ENCODE measurements around the gene WDR45.
A peak's percentile ranks its signal among the peaks of the same experiment; 100 is the strongest.

The WDR45 gene

GRCh38 chrX:49073601-49074575 lies 5.8 kb downstream of the WDR45 start, which contains the start of gene PRAF2:
Gene PRAF2 (minus strand): TSS chrX:49074002. CDS start chrX:49073987, 15 bp downstream.
- peak; percentile 86 for DNase-seq

DNA sequence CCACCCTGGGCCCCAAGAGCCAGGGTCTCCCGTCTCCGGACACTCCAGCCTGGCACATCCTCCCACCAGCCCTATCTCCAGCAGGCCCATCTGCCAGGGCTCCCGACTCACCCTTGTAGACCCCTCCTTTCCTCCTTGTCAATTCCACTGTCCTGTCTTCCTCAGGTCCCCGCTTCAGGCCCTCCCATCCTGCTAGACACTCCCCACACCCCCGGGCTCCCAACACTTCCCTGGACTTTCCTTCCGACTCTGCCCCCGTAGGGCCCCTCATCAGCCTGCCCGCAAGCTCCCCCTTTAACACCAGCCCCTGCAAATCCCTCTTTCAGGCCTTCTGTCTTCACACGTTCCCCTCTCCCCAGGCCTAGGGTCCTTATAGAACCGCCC lies 7.0 kb downstream of the WDR45 start:
- DNase-seq = no peak

GRCh38 chrX:49071877-49072711 lies 7.6 kb downstream of the WDR45 start:
- DNase-seq = no peak

DNA sequence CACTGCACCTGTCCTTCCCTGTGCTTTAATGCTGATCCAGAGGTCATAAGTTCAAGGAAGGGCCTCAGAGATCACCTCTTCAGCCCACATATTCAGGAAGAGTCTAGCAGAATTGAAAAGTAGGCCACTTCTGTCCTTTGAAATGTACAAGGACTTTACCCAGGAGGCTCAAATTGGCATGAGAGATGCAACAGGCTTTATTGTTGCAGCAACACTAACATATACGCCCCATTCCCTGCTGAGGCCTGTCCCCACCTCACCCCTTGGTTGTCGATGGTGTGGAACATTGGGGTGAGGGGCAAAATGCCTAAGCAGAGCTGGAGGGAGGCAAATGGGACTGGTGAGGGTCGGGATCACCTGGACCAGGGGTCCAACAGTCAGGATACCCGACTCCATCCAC lies 8.7 kb downstream of the WDR45 start:
- DNase-seq = no peak

- DNase-seq = no peak
Measured at GRCh38 chrX:49069038-49069437, 10.6 kb downstream of the WDR45 start.

DNA sequence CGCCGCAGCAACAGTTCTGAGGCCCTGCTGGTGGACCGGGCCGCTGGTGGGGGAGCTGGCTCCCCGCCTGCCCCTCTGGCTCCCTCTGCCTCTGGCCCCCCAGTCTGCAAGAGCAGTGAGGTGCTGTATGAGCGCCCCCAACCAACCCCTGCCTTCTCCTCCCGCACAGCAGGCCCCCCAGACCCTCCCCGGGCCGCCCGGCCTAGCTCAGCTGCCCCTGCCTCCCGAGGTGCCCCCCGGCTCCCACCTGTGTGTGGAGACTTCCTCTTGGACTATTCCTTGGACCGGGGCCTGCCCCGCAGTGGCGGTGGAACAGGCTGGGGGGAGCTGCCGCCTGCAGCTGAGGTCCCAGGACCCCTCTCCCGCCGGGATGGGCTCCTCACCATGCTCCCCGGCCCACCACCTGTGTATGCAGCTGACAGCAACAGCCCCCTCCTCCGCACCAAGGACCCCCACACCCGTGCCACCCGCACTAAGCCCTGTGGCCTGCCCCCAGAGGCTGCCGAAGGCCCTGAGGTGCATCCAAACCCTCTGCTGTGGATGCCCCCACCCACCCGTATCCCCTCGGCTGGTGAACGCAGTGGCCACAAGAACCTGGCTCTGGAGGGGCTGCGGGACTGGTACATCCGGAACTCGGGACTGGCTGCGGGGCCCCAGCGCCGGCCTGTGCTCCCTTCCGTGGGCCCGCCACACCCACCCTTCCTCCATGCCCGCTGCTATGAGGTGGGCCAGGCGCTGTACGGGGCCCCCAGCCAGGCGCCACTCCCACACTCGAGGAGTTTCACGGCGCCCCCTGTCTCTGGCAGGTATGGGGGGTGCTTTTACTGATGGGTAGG lies 12.2 kb downstream of the WDR45 start:
- DNase-seq = no peak

- DNase-seq = no peak
Measured at GRCh38 chrX:49066690-49067089, 13.0 kb downstream of the WDR45 start.

DNA sequence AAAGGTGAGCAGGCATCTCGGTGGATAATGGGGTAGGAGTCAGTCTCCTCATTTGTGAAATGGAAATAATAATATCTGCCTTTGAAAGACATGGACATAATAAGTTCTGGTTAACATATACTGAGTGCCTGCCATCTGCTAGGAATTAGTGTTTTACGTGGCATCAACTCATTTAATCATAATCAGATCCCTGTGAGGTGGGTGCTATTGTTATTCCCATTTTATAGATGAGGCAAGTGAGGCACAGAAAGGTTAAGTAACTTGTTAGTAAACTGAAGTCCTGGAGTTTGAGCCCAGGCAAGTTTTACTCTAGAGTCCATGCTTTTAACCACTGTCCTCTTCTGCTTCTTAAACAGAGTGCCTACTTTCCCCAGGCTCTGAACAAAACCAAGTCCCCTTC lies 13.4 kb downstream of the WDR45 start:
- DNase-seq = no peak

- DNase-seq = no peak
Measured at GRCh38 chrX:49064735-49065134, 15.0 kb downstream of the WDR45 start.

DNA sequence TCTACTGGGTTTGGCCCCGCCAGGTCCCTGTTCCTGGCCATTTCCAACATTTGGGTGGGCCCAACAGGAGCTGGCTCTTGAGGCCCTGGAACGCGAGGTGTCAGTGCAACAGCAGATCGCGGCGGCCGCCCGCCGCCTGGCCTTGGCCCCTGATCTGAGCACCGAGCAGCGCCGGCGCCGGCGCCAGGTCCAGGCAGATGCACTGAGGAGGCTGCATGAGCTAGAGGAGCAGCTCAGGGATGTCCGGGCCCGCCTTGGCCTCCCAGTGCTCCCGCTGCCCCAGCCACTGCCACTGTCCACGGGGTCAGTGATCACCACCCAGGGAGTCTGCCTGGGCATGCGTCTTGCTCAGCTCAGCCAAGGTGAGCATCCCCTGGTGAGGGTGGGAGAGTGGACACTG lies 15.4 kb downstream of the WDR45 start:
- no peak for DNase-seq

GRCh38 chrX:49063715-49064114 lies 16.0 kb downstream of the WDR45 start:
- no peak for DNase-seq

GRCh38 chrX:49061916-49062315 lies 17.8 kb downstream of the WDR45 start:
- DNase-seq = no peak

DNA sequence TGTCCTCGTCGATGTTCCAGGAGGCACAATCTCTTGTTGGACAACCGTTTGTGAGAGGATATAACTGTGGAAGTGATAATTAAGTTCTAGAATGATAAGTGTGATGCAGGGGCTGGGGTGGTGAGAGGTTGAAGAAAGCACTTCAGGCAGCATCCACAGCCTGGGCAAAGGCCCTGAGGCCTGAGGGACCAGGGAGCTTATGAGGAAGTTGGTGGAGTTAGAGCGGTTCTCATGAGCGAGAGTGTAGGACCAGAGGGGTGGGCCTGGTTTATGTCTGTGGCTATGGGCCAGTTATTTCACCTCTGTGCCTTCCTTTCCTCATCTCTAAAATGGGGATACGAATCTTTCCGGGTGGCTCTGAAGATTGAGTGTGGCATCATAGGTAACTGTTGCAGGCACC lies 18.2 kb downstream of the WDR45 start:
- DNase-seq = no peak

DNA sequence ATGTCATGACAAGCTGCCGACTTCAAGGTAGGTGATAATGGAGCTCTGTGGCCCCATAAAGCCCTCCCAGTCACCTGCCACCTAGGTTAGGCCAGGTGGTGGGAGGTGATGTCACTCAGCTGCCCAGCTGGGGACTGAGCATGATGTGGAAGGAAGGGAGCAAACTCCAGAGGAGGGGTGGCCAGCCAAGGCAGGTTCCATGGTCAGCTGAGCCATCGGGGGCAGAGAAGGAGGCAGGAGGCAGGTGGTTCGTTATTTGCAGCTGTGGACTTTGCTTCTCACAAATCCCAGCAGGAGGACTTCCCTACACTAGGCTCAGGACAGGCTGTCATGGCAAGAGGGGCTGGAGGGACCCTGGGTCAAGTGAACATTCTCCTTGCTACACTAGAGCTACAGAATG lies 18.8 kb downstream of the WDR45 start:
- DNase-seq = no peak

GRCh38 chrX:49059681-49060085 lies 20.0 kb downstream of the WDR45 start:
- no peak for DNase-seq

- no peak for DNase-seq
Measured at GRCh38 chrX:49059201-49059600, 20.5 kb downstream of the WDR45 start.

- DNase-seq = no peak
Measured at GRCh38 chrX:49058794-49059193, 20.9 kb downstream of the WDR45 start, which contains the start of gene CCDC120. Gene CCDC120 (plus strand): TSS chrX:49058999. CDS start chrX:49062042, 3,043 bp downstream.

DNA sequence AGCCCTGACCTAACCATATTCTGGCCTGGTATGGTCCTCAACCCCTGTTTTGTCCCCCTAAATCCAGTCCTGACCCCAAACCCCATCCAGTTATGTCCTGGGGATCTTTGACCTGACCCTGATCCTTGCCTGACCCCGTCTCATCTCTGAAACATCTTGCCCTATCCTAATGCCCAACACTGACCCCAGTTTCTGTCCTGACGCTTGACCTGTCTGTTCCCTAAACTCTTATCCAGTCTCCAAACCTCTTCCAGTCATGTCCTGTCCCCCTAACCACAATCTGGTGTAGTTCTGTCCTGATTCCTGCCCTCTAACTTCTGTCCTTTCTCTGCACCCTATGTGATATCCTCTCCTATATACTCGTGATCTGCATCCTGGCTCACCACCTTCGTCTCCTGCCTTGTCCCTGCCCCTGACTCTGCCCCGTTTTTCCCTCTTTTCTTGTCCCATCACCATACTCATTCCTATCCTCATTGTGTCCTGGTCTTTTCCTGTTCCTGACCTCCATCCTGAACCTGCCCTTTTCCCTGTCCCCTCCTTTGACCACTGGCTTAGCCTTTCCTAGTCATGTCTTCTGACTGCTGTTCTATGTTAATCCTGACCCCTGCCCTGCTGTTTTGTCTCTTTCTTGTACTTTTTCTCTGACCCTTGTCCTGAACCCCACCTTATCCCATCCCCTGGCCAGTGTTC lies 25.5 kb downstream of the WDR45 start:
- no peak for DNase-seq

- peak; percentile 65 for DNase-seq
Measured at GRCh38 chrX:49053223-49054072, 26.2 kb downstream of the WDR45 start.

DNA sequence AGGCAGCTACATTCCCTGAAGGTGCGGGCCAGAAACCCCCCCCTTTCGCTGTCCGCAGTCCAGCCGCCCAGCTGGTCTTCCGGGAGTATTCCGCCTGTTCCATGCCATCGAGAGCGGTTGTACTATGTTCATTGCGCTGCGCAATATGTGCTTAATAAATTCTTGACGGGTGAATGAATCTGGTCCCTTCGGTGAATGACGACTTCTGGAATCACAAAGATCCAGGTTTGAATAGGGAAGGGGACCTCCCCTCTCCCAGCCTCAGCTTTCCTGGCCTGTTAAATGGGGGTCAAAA lies 35.8 kb downstream of the WDR45 start:
- no peak for DNase-seq
